ENCODE measurements around the gene NAV2. TPM values are rescaled to one million over a fixed set of nuclear protein-coding genes. Genes with fewer than 3 reads are reported as not detected.

The NAV2 gene
- total RNA-seq, 1 experiment from 2014 or later = 46.3 TPM

DNA sequence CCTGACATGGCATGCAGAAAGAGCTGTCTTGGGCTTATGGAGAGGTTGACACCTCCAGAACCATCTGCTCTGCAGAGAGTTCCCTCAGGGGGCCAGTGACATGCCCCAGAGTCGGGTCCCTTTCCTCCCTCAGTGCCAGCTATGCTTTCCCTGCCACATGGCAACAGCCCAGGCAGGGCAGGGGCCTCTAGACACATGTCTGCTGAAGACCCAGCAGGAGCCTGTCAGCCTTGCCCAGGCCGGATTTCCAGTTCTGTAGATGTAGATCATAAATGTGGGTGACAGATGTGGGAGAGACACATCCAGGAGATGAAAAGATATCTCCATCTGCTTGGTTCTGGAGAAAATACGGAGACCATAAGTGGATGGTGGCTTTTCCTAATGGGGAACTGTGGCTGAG, 25.5 kb downstream of the NAV2 start:
- no peaks in the 10 kb centered on the region for H3K79me2 ChIP-seq (ENCODE audit: insufficient read depth, low read length)

More for the DNA sequence above, 25.5 kb downstream of the NAV2 start:
- H3K14ac ChIP-seq (ENCODE audit: insufficient read depth, low read length) = no peak overlapping the region
- no peak overlapping the region for H3K23ac ChIP-seq (ENCODE audit: insufficient read length, low read depth, low read length)
- H4K91ac ChIP-seq (ENCODE audit: insufficient read length, low read depth, low read length) = no peak overlapping the region
- peaks cover 15% of the 10 kb centered on the region in 2 experiments for H3K4me1 Mint-ChIP-seq
- H3K79me1 ChIP-seq (ENCODE audit: insufficient read depth, low read depth, low read length, poor library complexity, severe bottlenecking) = no peaks in the 10 kb centered on the region
- no peak overlapping the region for H2AFZ ChIP-seq (ENCODE audit: low read length)
- no peak overlapping the region for H2BK15ac ChIP-seq (ENCODE audit: low read depth, low read length)
- H3K27ac ChIP-seq (ENCODE audit: insufficient read length, low read depth, low read length) = no peak overlapping the region
- H4K8ac ChIP-seq (replicated peaks; ENCODE audit: insufficient read length, low read depth, low read length) = no peak overlapping the region
- no peak overlapping the region for H2BK12ac ChIP-seq (ENCODE audit: insufficient read length, low read depth, low read length)
- H2BK120ac ChIP-seq (ENCODE audit: low read depth, low read length, poor library complexity, severe bottlenecking) = no peak overlapping the region
- H3K18ac ChIP-seq (ENCODE audit: insufficient read length, low read depth, low read length) = no peak overlapping the region
- H2AK5ac ChIP-seq (ENCODE audit: insufficient read length, low read length) = no peak overlapping the region
- no peaks in the 10 kb centered on the region; the same call in 1 of the 2 replicates for H3K27me3 ChIP-seq (ENCODE audit: insufficient read depth, low read length)
- no peak overlapping the region for H3K4me2 ChIP-seq (ENCODE audit: insufficient read depth, insufficient read length, low read length)
- H3K4me3 Mint-ChIP-seq = no peak overlapping the region
- H3K4me1 ChIP-seq (ENCODE audit: insufficient read depth, low read length) = 0 out of 2 replicates have a peak, but pooled peaks cover 2% of the 10 kb centered on the region
- H3K27ac Mint-ChIP-seq = no peak overlapping the region; a peak in 1 of 7 replicates
- peaks cover 8% of the 10 kb centered on the region for H3K27me3 Mint-ChIP-seq (ENCODE audit: low read depth)
- WGBS (ENCODE audit: extremely low coverage, insufficient read length, low lambda C conversion rate) = no CpG with 5 or more reads among the region's 3 CpGs
- H3T11ph ChIP-seq (ENCODE audit: low read length) = no peak overlapping the region
- H4K5ac ChIP-seq (ENCODE audit: insufficient read length, low read depth, low read length) = no peak overlapping the region
- H4K20me1 ChIP-seq (ENCODE audit: control insufficient read depth, insufficient read depth, insufficient read length) = no peaks in the 10 kb centered on the region
- no peak overlapping the region for H2BK20ac ChIP-seq (ENCODE audit: low read depth, low read length, poor library complexity, severe bottlenecking)
- no peak overlapping the region for H3K56ac ChIP-seq (ENCODE audit: insufficient read length, low read depth, low read length)
- TF ChIP-seq, protein P1, sequence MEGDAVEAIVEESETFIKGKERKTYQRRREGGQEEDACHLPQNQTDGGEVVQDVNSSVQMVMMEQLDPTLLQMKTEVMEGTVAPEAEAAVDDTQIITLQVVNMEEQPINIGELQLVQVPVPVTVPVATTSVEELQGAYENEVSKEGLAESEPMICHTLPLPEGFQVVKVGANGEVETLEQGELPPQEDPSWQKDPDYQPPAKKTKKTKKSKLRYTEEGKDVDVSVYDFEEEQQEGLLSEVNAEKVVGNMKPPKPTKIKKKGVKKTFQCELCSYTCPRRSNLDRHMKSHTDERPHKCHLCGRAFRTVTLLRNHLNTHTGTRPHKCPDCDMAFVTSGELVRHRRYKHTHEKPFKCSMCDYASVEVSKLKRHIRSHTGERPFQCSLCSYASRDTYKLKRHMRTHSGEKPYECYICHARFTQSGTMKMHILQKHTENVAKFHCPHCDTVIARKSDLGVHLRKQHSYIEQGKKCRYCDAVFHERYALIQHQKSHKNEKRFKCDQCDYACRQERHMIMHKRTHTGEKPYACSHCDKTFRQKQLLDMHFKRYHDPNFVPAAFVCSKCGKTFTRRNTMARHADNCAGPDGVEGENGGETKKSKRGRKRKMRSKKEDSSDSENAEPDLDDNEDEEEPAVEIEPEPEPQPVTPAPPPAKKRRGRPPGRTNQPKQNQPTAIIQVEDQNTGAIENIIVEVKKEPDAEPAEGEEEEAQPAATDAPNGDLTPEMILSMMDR (conservative IDR thresholded peaks at IDR 0.05) = no peak
- no peak overlapping the region for H3K9ac ChIP-seq (ENCODE audit: extremely low read depth, insufficient read length, low read length)
- H2BK5ac ChIP-seq (ENCODE audit: insufficient read length, low read length) = no peak overlapping the region
- DNase-seq = no peak
- no peak overlapping the region for H3K4ac ChIP-seq (ENCODE audit: low read depth, low read length)
- no peaks in the 10 kb centered on the region for H3K9me3 ChIP-seq (ENCODE audit: control insufficient read depth, low read depth, low read length)
- H3K23me2 ChIP-seq (ENCODE audit: insufficient read length, low read depth, low read length, poor library complexity, severe bottlenecking) = no peaks in the 10 kb centered on the region
- H3K9me3 Mint-ChIP-seq = no peaks in the 10 kb centered on the region
- no peaks in the 10 kb centered on the region for H3K36me3 Mint-ChIP-seq (ENCODE audit: insufficient read depth in 1 of 3, low read depth in 3 of 3)
